Upper lobe of left lung (tissue), 4 donors: ENCODE measurements around the gene NDRG4.

Experiments
- CTCF ChIP-seq, 6 experiments: fragments of 450-650 bp in 4 of 6; fragments of 200-600 bp in 2 of 6; sonication (generic) in 2 of 6; IDR thresholded peaks; one replicate each; pipeline ENCODE4 v1.5.1; 2016 to 2019; ENCODE audit warnings: antibody characterized with exemption in 6 of 6
- EP300 ChIP-seq, 4 donors: sonication (generic); formaldehyde crosslinking; IDR thresholded peaks; one replicate each; pipeline ENCODE4 v1.5.1; 2017; ENCODE audit warnings: antibody characterized with exemption in 4 of 4, control low read depth in 2 of 4
- POLR2A ChIP-seq, 4 donors: fragments of 450-650 bp; IDR thresholded peaks; one replicate each; pipeline ENCODE4 v1.5.1; 2016 to 2017; ENCODE audit warnings: antibody characterized with exemption in 4 of 4, mild to moderate bottlenecking in 2 of 4
- POLR2AphosphoS5 ChIP-seq, 2 donors: sonication (generic); formaldehyde crosslinking; IDR thresholded peaks; one replicate each; pipeline ENCODE4 v1.5.1; 2017; ENCODE audit warnings: antibody characterized with exemption in 2 of 2

GRCh38 chr16:58499092-58499511, 841 bp upstream of the NDRG4 start:
- TF ChIP-seq CTCF (IDR thresholded peaks at IDR 0.05): no peak
- no peak for TF ChIP-seq POLR2A (IDR thresholded peaks at IDR 0.05)
- TF ChIP-seq EP300 (IDR thresholded peaks at IDR 0.05): no peak
- TF ChIP-seq POLR2AphosphoS5 (IDR thresholded peaks at IDR 0.05): no peak
